Bronchial epithelial cell (primary cell): ENCODE data around the gene PPM1F. TPM values are rescaled to one million over a fixed set of nuclear protein-coding genes. Genes with fewer than 3 reads are reported as not detected.
"Not testable (repeated sequence)": the region's sequence is repeated elsewhere in the genome, so short reads cannot be mapped to it uniquely, and the experiment has no call there.

ENCODE experiments used
- DNase-seq: peaks from one replicate; pipeline ENCODE4 v3.0.0-alpha.2; 2010; ENCODE audit warnings: low read depth
- FAIRE-seq: peaks from 2 replicates; lab custom pipeline; 2011; peaks lifted over from hg19 to GRCh38; lab: Jason Lieb, UNC
- H3K27me3 ChIP-seq: 2 replicates; pipeline ENCODE4 v1.5.1; 2011; ENCODE audit warnings: low read length; ENCODE audit not compliant: control insufficient read depth, insufficient read depth
- H3K36me3 ChIP-seq: 2 replicates; pipeline ENCODE4 v1.5.1; 2011; ENCODE audit warnings: low read length; ENCODE audit not compliant: control insufficient read depth, insufficient read depth
- H3K4me3 ChIP-seq: 2 replicates; pipeline ENCODE4 v1.5.1; 2011; ENCODE audit warnings: mild to moderate bottlenecking, low read depth, low read length, control low read depth
- total RNA-seq: library from RNA; depleted of rRNA; stranded (reverse); fragments of >200 nt; gene quantifications from 2 replicates; pipeline ENCODE4 v1.2.1, GENCODE V29; 2014
- TF ChIP-seq, protein P1 (sequence below): IDR thresholded peaks from 2 replicates; pipeline ENCODE4 v1.5.1; 2011; ENCODE audit warnings: mild to moderate bottlenecking, moderate library complexity, low read length, control low read depth, inconsistent platforms; ENCODE audit not compliant: insufficient read depth, severe bottlenecking

Gene PPM1F
- total RNA-seq, 1 donor from 2014 or later, result 16.1 TPM

DNA sequence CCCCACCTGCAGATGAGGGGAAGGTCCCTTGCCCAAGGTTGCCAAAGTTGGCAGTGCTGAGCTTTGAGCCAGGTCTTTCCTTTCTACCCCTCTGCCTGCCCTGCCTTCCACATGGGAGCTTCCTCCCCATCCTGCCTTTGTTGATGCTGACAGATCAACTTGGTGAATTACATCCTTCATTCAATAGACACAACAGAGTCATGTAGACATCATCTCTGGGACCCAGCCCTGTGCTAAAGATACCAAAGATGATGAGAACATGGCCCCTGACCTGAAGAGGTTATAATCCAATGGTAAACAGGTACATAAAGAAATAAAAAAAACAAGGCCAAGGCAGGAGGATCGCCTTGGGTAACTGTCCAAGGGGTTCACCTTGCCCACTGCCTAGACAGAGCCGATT lies 42.8 kb downstream of the PPM1F start:
- DNase-seq (no peak), FAIRE-seq (no peak)
- Histone ChIP-seq H3K27me3 (no peaks in the 10 kb centered on the region), H3K4me3 (no peak overlapping the region), H3K36me3 (no peaks in the 10 kb centered on the region)
- TF ChIP-seq, protein P1, sequence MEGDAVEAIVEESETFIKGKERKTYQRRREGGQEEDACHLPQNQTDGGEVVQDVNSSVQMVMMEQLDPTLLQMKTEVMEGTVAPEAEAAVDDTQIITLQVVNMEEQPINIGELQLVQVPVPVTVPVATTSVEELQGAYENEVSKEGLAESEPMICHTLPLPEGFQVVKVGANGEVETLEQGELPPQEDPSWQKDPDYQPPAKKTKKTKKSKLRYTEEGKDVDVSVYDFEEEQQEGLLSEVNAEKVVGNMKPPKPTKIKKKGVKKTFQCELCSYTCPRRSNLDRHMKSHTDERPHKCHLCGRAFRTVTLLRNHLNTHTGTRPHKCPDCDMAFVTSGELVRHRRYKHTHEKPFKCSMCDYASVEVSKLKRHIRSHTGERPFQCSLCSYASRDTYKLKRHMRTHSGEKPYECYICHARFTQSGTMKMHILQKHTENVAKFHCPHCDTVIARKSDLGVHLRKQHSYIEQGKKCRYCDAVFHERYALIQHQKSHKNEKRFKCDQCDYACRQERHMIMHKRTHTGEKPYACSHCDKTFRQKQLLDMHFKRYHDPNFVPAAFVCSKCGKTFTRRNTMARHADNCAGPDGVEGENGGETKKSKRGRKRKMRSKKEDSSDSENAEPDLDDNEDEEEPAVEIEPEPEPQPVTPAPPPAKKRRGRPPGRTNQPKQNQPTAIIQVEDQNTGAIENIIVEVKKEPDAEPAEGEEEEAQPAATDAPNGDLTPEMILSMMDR, result no peak

DNA sequence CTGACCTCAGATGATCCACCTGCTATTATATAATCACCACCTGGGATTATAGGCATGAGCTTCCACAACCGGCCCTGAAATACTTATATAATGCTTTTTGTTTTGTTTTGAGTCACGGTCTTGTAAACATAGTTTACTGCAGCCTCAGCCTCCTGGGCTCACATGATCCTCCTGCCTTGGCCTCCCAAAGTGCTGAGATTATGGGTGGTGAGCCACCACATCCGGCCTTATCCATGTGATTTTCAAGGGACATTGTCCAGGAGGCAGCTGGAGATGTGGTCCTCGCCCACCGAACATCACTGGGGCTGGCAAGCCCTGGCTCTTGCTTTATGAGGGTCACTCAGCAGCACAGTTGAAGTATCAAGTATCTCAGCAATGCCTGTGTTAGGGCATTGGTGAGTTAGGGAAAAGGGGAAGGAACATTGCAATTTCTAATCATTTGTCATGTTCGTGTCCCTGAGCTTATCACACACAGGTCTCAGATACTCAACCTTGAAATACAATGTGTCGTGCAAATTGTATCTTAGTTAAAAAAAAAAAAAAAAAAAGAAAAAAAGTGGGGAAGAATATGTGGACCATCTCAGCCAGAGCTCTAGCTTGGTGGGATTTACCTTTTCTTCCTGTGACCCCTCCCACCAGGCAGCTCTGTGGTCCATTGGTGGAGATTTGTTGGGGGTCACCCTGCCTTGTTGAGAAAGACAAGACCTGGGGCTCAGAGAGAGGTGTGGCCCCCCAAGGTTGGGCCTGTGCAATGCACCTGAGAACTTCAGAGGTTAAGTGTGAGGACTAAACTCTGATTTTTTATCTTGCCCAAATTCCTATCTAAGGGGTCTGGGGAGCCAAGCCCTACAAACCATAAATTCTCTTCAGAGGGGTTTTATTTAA lies 44.8 kb downstream of the PPM1F start:
- TF ChIP-seq, protein P1, result no peak
- no peak for FAIRE-seq
- no peaks in the 10 kb centered on the region for H3K27me3 ChIP-seq
- no peak for DNase-seq
- H3K4me3 ChIP-seq, result no peak overlapping the region
- H3K36me3 ChIP-seq, result no peaks in the 10 kb centered on the region

DNA sequence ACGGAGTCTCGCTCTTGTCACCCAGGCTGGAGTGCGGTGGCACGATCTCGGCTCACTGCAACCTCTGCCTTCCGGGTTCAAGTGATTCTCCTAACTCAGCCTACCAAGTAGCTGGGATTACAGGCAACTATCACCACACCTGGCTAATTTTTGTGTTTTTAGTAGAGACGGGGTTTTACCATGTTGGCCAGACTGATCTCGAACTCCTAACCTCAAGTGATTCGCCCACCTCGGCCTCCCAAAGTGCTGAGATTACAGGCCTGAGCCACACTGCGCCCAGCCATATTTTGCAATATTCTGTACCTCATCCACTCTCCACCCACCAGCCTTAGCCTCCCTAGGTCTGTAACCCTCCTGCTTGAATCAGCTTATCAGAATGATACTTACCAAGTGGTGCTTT lies 47.4 kb downstream of the PPM1F start:
- not testable (repeated sequence) for DNase-seq, H3K27me3 ChIP-seq, FAIRE-seq, H3K4me3 ChIP-seq, H3K36me3 ChIP-seq

DNA sequence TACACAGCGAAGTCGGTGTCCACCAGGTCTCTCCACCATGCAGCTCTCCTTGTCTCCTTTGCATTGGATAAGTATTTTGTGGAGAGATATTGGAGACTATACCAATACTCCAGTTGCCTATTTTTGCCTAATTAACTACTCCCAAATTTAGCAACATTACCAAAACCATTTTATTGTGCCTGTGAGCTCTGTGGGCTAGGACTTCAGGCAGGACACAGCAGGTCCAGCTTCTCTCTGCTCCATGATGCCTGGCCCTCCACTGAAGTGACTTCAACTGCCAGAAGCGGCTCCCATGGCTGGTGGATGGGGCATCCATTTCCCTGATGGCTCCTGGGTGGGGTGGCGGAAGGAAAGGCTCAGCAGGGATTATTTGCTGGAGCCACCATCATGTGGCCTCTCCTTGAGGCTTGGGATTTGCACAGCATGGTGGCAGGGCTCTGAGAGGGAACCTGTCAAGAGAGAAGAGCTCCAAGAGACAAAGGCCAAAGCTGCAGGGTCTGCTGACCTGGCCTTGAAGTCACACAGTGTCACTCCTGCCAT lies 48.3 kb downstream of the PPM1F start:
- no peak for DNase-seq
- Histone ChIP-seq H3K4me3 (no peak overlapping the region), H3K36me3 (no peaks in the 10 kb centered on the region), H3K27me3 (no peaks in the 10 kb centered on the region)
- no peak for FAIRE-seq
- TF ChIP-seq, protein P1, result no peak

DNA sequence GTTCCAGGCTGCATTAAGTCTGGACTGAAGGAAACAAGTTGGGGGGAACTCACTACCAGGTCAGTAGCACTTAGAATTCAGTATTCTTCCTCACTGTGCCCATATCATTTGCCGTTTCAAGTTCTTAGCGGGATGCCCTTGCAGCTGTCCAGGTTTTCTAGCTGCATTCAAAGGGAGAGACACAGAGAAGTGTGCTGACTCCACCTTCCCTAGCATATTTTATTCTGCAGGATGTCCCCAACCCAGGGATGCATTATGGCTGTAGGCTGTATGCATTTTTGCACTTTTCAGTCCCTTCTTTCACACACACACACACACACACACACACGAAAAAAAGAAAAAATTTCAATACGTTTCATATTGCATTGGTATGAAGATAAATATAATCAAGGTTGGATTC lies 49.4 kb downstream of the PPM1F start:
- Histone ChIP-seq H3K4me3 (no peak overlapping the region), H3K36me3 (no peaks in the 10 kb centered on the region), H3K27me3 (no peaks in the 10 kb centered on the region)
- TF ChIP-seq, protein P1, result no peak
- DNase-seq, result no peak
- FAIRE-seq, result no peak

DNA sequence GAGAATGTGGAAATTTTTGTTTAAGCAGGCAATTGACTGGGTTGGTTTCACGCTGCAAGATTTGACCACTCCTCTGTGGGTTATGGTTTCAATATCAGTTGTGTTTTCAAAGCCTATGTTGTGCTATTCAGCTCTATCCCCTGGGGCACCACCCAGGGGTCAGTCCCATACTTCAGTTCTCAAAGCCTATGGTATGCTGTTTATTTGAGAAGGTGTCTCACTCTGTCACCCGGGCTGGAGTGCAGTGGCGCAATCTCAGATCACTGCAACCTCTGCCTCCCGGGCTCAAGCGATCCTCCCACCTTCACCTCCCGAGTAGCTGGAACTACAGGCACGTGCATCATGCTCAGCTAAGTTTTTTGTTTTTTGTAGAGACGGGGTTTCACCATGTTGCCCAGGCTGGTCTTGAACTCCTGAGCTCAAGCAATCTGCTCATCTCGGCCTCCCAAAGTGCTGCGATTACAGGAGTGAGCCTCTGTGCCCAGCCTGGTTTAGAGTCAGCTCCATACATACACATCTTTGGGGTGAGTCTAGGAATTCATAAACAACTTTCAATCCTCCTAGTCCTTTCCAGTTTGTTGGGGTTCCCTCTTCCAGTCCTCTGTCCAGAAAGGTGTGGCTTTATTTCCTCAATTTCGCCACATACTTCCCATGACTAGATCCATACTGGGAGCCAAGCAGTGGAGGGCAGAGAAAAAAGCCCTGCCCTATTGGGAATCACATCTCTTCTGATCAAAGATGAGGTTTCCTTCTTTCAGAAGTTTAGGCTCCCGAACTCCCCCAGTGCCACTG lies 50.2 kb downstream of the PPM1F start:
- no peaks in the 10 kb centered on the region for H3K36me3 ChIP-seq
- FAIRE-seq, result no peak
- no peak overlapping the region for H3K4me3 ChIP-seq
- DNase-seq, result no peak
- no peaks in the 10 kb centered on the region for H3K27me3 ChIP-seq
- TF ChIP-seq, protein P1, result no peak
